ENCODE results near the gene CNN2.

Gene CNN2

GRCh38 chr19:1060689-1061088 is 34.3 kb downstream of the CNN2 start:
- Histone ChIP-seq H3K36me3 (replicated peaks; ENCODE audit: insufficient read depth, low read length) (no peaks in the 10 kb centered on the region), H4K20me1 (ENCODE audit: insufficient read depth, low read length) (no peaks in the 10 kb centered on the region), H3K9ac (ENCODE audit: low read length) (no peak overlapping the region), H3K4me3 (ENCODE audit: low read length) (no peak overlapping the region), H3K4me1 (ENCODE audit: low read length) (peaks cover 11% of the 10 kb centered on the region; the same call in 1 of the 2 replicates), H3K9me3 (replicated peaks; ENCODE audit: insufficient read depth, low read length) (no peaks in the 10 kb centered on the region), H3K9me2 (replicated peaks; ENCODE audit: insufficient read depth, low read length) (no peaks in the 10 kb centered on the region), H3K4me2 (ENCODE audit: low read depth, low read length) (no peak overlapping the region), H3K27me3 (replicated peaks; ENCODE audit: insufficient read depth, low read length) (no peaks in the 10 kb centered on the region), H3K79me2 (ENCODE audit: low read length) (no peaks in the 10 kb centered on the region), H2AFZ (ENCODE audit: low read length) (no peak overlapping the region), H3F3A (ENCODE audit: insufficient read depth, low read length) (peaks cover 19% of the 10 kb centered on the region), H3K27ac (ENCODE audit: low read length) (no peak overlapping the region)
- no peak for TF ChIP-seq CTCF (IDR thresholded peaks at IDR 0.05; ENCODE audit: low read length)
- no peak for TF ChIP-seq EZH2 (optimal IDR thresholded peaks at IDR 0.05; ENCODE audit: low read depth, low read length)
- DNase-seq, result no peak

- no peak overlapping the region for H2AFZ ChIP-seq (ENCODE audit: low read length)
- peaks cover 31% of the 10 kb centered on the region for H3F3A ChIP-seq (ENCODE audit: insufficient read depth, low read length)
- H3K27me3 ChIP-seq (replicated peaks; ENCODE audit: insufficient read depth, low read length), result no peaks in the 10 kb centered on the region
- no peak for DNase-seq
- no peak for TF ChIP-seq EZH2 (optimal IDR thresholded peaks at IDR 0.05; ENCODE audit: low read depth, low read length)
- no peak for TF ChIP-seq EZH2phosphoT487 (IDR thresholded peaks at IDR 0.05; ENCODE audit: low read length)
- TF ChIP-seq CTCF (IDR thresholded peaks at IDR 0.05; ENCODE audit: low read length), result no peak
- no peaks in the 10 kb centered on the region for H3K9me2 ChIP-seq (replicated peaks; ENCODE audit: insufficient read depth, low read length)
- no peaks in the 10 kb centered on the region for H4K20me1 ChIP-seq (ENCODE audit: insufficient read depth, low read length)
- no peaks in the 10 kb centered on the region for H3K9me3 ChIP-seq (replicated peaks; ENCODE audit: insufficient read depth, low read length)
- no peak overlapping the region for H3K4me2 ChIP-seq (ENCODE audit: low read depth, low read length)
- H3K9ac ChIP-seq (ENCODE audit: low read length), result no peak overlapping the region
- H3K27ac ChIP-seq (ENCODE audit: low read length), result no peak overlapping the region
- H3K79me2 ChIP-seq (ENCODE audit: low read length), result peaks cover 4% of the 10 kb centered on the region
- no peak overlapping the region for H3K4me3 ChIP-seq (ENCODE audit: low read length)
- no peaks in the 10 kb centered on the region for H3K36me3 ChIP-seq (replicated peaks; ENCODE audit: insufficient read depth, low read length)
- peaks cover 17% of the 10 kb centered on the region; the same call in 1 of the 2 replicates for H3K4me1 ChIP-seq (ENCODE audit: low read length)
Observed at GRCh38 chr19:1061987-1062386, 35.6 kb downstream of the CNN2 start.

GRCh38 chr19:1062387-1063029 is 36.1 kb downstream of the CNN2 start:
- Histone ChIP-seq H4K20me1 (ENCODE audit: insufficient read depth, low read length) (no peaks in the 10 kb centered on the region), H3K4me3 (ENCODE audit: low read length) (no peak overlapping the region), H3K4me2 (ENCODE audit: low read depth, low read length) (no peak overlapping the region), H3K27me3 (replicated peaks; ENCODE audit: insufficient read depth, low read length) (no peaks in the 10 kb centered on the region), H3K4me1 (ENCODE audit: low read length) (peaks cover 17% of the 10 kb centered on the region; the same call in 1 of the 2 replicates), H3K9me2 (replicated peaks; ENCODE audit: insufficient read depth, low read length) (no peaks in the 10 kb centered on the region), H3K9ac (ENCODE audit: low read length) (no peak overlapping the region), H2AFZ (ENCODE audit: low read length) (no peak overlapping the region), H3K36me3 (replicated peaks; ENCODE audit: insufficient read depth, low read length) (no peaks in the 10 kb centered on the region), H3K79me2 (ENCODE audit: low read length) (peaks cover 10% of the 10 kb centered on the region), H3F3A (ENCODE audit: insufficient read depth, low read length) (peaks cover 35% of the 10 kb centered on the region), H3K27ac (ENCODE audit: low read length) (no peak overlapping the region), H3K9me3 (replicated peaks; ENCODE audit: insufficient read depth, low read length) (no peaks in the 10 kb centered on the region)
- no peak for DNase-seq
- no peak for TF ChIP-seq EZH2phosphoT487 (IDR thresholded peaks at IDR 0.05; ENCODE audit: low read length)
- TF ChIP-seq EZH2 (optimal IDR thresholded peaks at IDR 0.05; ENCODE audit: low read depth, low read length), result no peak
- TF ChIP-seq CTCF (IDR thresholded peaks at IDR 0.05; ENCODE audit: low read length), result no peak

Data from MM.1S (cell line).